HepG2 (cell line): ENCODE data around the gene PFN1. TPM values are rescaled to one million over a fixed set of nuclear protein-coding genes. Genes with fewer than 3 reads are reported as not detected.

Source experiments
- ARID5B ChIP-seq: IDR thresholded peaks from 2 replicates; pipeline ENCODE4 v1.4.0; 2020; ENCODE audit warnings: mild to moderate bottlenecking, missing genetic modification reagents
- BCL3 ChIP-seq: sonication (generic); formaldehyde crosslinking; IDR thresholded peaks from 2 replicates; pipeline ENCODE4 v1.5.1; 2020; ENCODE audit warnings: mild to moderate bottlenecking, missing genetic modification reagents, moderate library complexity
- BORCS8-MEF2B ChIP-seq: sonication (generic); formaldehyde crosslinking; IDR thresholded peaks from 2 replicates; pipeline ENCODE4 v1.8.0; 2022; ENCODE audit warnings: mild to moderate bottlenecking, missing genetic modification reagents
- DR1 ChIP-seq: sonication (generic); formaldehyde crosslinking; IDR thresholded peaks from 2 replicates; pipeline ENCODE4 v1.8.0; 2021; ENCODE audit warnings: mild to moderate bottlenecking, missing genetic modification reagents, inconsistent platforms
- MLLT10 ChIP-seq: sonication (generic); formaldehyde crosslinking; IDR thresholded peaks from 2 replicates; pipeline ENCODE4 v1.4.0; 2020; ENCODE audit warnings: missing genetic modification reagents
- MTF2 ChIP-seq: sonication (generic); formaldehyde crosslinking; IDR thresholded peaks from 2 replicates; pipeline ENCODE4 v1.5.0; 2020; ENCODE audit warnings: missing genetic modification reagents, borderline replicate concordance
- PHB2 ChIP-seq: fragments of 450-650 bp; IDR thresholded peaks from 2 replicates; pipeline ENCODE4 v1.6.1; 2018; ENCODE audit not compliant: partially characterized antibody
- POLR2A ChIP-seq, 2 experiments: IDR thresholded peaks; 2 replicates each; pipeline ENCODE4 v1.6.1; 2011; ENCODE audit warnings: low read depth in 2 of 2, low read length in 2 of 2, mild to moderate bottlenecking in 1 of 2, moderate library complexity in 1 of 2; ENCODE audit not compliant: insufficient read depth in 1 of 2
- PRDM15 ChIP-seq: sonication (generic); formaldehyde crosslinking; IDR thresholded peaks from 2 replicates; pipeline ENCODE4 v1.4.0; 2020; ENCODE audit warnings: missing genetic modification reagents
- TARDBP ChIP-seq: sonication (generic); formaldehyde crosslinking; IDR thresholded peaks from 2 replicates; pipeline ENCODE4 v1.8.0; 2022; ENCODE audit warnings: mild to moderate bottlenecking, missing genetic modification reagents
- ZMAT5 ChIP-seq: sonication (generic); formaldehyde crosslinking; IDR thresholded peaks from 2 replicates; pipeline ENCODE4 v1.5.0; 2020; ENCODE audit warnings: mild to moderate bottlenecking, low read depth, missing genetic modification reagents, borderline replicate concordance
- ZNF24 ChIP-seq: fragments of 450-650 bp; IDR thresholded peaks from 2 replicates; pipeline ENCODE4 v1.6.1; 2017; ENCODE audit warnings: antibody characterized with exemption, mild to moderate bottlenecking
- ZNF543 ChIP-seq: sonication (generic); formaldehyde crosslinking; IDR thresholded peaks from 2 replicates; pipeline ENCODE4 v1.4.0; 2020; ENCODE audit warnings: mild to moderate bottlenecking, missing genetic modification reagents
- ZNF556 ChIP-seq: sonication (generic); formaldehyde crosslinking; IDR thresholded peaks from 2 replicates; pipeline ENCODE4 v1.4.0; 2020; ENCODE audit warnings: mild to moderate bottlenecking, missing genetic modification reagents, borderline replicate concordance
- ZZZ3 ChIP-seq: sonication (generic); formaldehyde crosslinking; IDR thresholded peaks from 2 replicates; pipeline ENCODE4 v1.4.0; 2020; ENCODE audit warnings: missing genetic modification reagents, mild to moderate bottlenecking, borderline replicate concordance
- polyA plus RNA-seq, 8 experiments: library from polyadenylated mRNA; depleted of rRNA in 3 of 8; stranded (reverse) in 7 of 8; unstranded in 1 of 8; fragments of >200 nt; fragmentation: Illumina TruSeq in 4 of 8; extraction: Trizol in 4 of 8; gene quantifications; 2 replicates each; pipeline versions ENCODE4 v1.2.1 to v1.2.3, GENCODE V29; 2011 to 2016; ENCODE audit warnings: low read depth in 4 of 8, missing spikeins in 1 of 8, mixed read lengths in 1 of 8; ENCODE audit not compliant: insufficient read depth in 1 of 8
- total RNA-seq, 5 experiments: library from RNA; depleted of rRNA; stranded (reverse); fragments of >200 nt; fragmentation: Illumina TruSeq; extraction: Trizol; gene quantifications; 2 replicates each; pipeline ENCODE4 v1.2.3, GENCODE V29; 2016; ENCODE audit warnings: low read depth in 1 of 5
- TF ChIP-seq, protein P1 (sequence below): sonication (generic); formaldehyde crosslinking; IDR thresholded peaks from 2 replicates; pipeline ENCODE4 v1.4.0; 2020; ENCODE audit warnings: mild to moderate bottlenecking, missing genetic modification reagents
- TF ChIP-seq, protein P2 (sequence below), 2 experiments: fragments of 450-650 bp in 1 of 2; sonication (generic) in 1 of 2; formaldehyde crosslinking; IDR thresholded peaks; 2 replicates each; pipeline versions ENCODE4 v1.5.0 to v1.8.0; 2020 to 2022; ENCODE audit warnings: mild to moderate bottlenecking in 1 of 2, missing genetic modification reagents in 1 of 2

The PFN1 gene
- total and polyA plus RNA-seq, 2 of the 13 experiments (the other 11 are each of a cell fraction or from before 2014, with no cell fraction given), result 494 to 613 TPM

DNA sequence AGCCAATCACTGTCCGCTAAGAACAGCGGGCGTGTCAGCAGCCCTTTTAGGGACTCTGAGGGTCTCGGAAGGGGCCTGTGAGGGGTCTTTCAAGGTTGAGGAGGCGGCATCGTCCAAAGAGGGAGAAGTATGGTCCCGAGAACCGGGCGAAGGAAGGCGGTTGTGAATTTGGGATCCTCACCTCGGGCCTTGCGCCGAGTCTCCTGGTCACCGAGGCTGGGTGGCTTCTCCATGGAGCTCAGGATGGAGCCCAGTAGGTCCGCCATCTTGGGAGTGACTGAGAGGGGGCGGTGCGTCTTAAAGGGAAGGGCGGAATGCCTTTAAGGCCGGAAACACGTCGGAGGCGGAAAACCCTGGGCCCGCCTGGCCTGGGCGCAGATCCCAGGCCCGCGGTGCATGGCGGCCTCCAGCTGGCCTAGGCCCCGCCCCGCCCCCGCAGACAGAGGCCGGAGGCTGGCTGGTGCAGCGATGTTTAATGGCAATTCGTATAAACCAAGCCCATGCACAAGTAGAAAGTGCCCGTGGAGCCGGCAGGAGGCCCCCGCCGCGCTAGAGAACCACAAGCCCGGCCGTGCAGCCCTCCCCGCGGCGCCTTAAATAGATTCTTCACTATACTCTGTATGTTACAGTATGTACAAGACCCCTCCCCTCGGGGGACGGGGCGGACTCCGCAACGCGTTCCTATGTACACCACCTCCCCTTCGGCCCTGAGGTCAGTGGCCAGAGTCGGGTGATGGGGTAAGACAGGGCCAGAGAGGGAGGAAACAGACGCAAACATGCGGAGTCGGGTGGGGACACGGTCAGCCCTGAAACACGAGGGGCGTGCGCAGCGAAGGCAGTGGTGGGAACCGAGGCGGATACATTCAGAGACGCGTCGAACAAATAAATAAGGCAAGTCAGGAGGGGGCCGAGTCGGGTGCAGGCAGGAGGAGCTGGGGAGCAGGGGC lies 19.5 kb upstream of the PFN1 start, which contains the start of gene SPAG7 (continued):
- TF ChIP-seq ZNF543 (CRISPR knock-in tag) (no peak), ARID5B (CRISPR knock-in tag) (peak; percentile 52; the same call in 1 of the 2 replicates), PHB2 (no peak), BORCS8-MEF2B (CRISPR knock-in tag) (peak; percentile 24), ZMAT5 (CRISPR knock-in tag) (no peak), MLLT10 (CRISPR knock-in tag) (no peak), PRDM15 (CRISPR knock-in tag) (no peak), TARDBP (peak; percentile 87; the same call in 1 of the 2 replicates), ZNF556 (CRISPR knock-in tag) (no peak; the same call in 1 of the 2 replicates), ZZZ3 (CRISPR knock-in tag) (peak; percentile 60; the same call in 1 of the 2 replicates), DR1 (peak; percentile 47; the same call in 1 of the 2 replicates), ZNF24 (no peak), POLR2A (IDR thresholded peaks at IDR 0.05; ENCODE audit: insufficient read depth in 1 of 2, low read depth in 2 of 2, low read length in 2 of 2) (peak; percentile 74 to 85), MTF2 (CRISPR knock-in tag) (peak; percentile 61; the same call in 1 of the 2 replicates), BCL3 (CRISPR knock-in tag) (no peak)
- TF ChIP-seq, protein P1, sequence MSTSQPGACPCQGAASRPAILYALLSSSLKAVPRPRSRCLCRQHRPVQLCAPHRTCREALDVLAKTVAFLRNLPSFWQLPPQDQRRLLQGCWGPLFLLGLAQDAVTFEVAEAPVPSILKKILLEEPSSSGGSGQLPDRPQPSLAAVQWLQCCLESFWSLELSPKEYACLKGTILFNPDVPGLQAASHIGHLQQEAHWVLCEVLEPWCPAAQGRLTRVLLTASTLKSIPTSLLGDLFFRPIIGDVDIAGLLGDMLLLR (CRISPR knock-in tag), result no peak
- TF ChIP-seq, protein P2, sequence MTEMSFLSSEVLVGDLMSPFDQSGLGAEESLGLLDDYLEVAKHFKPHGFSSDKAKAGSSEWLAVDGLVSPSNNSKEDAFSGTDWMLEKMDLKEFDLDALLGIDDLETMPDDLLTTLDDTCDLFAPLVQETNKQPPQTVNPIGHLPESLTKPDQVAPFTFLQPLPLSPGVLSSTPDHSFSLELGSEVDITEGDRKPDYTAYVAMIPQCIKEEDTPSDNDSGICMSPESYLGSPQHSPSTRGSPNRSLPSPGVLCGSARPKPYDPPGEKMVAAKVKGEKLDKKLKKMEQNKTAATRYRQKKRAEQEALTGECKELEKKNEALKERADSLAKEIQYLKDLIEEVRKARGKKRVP (CRISPR knock-in tag; IDR thresholded peaks at IDR 0.05), result peak in 1 of 2 experiments; percentile 72; a peak in 2 of 4 replicates
